NCI-H446 (cell line): ENCODE data around the gene PTGES.
"Not testable (repeated sequence)": the region's sequence is repeated elsewhere in the genome, so short reads cannot be mapped to it uniquely, and the experiment has no call there.

ENCODE experiments used
- DNase-seq, 2 experiments: peaks; one replicate each; lab custom pipeline; 2025; lab: John Stamatoyannopoulos, UW

The PTGES gene

DNA sequence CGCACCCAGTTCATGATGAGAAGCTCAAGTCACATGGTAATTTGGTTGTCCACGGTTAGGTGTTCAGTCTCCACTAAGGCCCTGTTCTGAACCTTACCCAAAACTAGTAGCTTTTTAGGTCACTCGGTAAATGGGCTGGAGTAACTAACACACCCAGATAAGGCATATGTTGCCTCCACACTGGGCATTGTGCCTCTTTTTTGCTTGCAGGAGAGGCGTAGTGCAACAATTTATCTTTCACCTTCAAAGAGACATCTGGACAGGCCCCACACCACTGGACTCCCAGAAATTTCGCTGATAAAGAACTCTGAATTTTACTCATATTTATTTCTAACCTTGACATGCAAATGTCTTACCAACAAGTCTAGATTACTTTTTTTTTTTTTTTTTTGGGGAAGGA lies 16.8 kb upstream of the PTGES start:
- no peak for DNase-seq

DNA sequence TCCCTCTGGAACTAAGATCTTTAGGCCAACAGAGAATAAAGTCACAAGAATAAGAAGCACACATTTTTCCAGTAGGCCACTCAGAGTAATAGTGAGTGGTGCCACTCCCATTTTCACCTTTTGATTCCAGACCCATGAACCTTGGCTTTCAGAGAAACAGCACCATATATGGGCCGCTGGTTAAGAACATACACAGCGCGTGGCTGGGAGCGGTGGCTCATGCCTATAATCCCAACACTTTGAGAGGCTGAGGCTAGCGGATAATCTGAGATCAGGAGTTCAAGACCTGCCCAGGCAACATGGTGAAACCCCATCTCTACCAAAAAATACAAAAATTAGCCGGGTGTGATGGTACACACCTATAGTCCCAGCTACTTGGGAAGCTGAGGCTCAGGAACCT lies 15.6 kb upstream of the PTGES start:
- no peak for DNase-seq

DNA sequence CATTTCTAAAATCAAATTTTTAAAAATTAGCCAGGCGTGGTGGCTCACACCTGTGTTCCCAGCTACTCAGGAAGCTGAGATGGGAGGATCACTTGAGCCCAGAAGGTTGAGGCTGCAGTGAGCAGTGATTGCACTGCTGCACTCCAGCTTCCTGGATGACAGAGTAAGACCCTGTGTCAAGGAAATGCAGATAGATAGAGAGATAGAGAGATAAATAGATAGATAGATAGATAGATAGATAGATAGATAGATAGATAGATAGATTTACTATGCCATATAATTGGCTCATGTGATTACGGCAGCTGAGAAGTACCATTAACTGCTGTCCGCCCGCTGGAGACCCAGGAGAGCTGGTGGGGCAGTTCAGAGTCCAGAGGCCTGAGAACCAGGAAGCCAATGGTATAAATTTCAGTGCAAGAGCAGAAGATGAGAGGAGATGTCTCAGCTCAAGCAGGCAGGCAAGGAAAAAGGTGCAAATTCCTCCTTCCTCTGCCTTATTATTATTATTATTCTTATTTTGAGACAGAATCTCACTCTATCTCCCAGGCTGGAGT lies 13.0 kb upstream of the PTGES start:
- DNase-seq = no peak

DNA sequence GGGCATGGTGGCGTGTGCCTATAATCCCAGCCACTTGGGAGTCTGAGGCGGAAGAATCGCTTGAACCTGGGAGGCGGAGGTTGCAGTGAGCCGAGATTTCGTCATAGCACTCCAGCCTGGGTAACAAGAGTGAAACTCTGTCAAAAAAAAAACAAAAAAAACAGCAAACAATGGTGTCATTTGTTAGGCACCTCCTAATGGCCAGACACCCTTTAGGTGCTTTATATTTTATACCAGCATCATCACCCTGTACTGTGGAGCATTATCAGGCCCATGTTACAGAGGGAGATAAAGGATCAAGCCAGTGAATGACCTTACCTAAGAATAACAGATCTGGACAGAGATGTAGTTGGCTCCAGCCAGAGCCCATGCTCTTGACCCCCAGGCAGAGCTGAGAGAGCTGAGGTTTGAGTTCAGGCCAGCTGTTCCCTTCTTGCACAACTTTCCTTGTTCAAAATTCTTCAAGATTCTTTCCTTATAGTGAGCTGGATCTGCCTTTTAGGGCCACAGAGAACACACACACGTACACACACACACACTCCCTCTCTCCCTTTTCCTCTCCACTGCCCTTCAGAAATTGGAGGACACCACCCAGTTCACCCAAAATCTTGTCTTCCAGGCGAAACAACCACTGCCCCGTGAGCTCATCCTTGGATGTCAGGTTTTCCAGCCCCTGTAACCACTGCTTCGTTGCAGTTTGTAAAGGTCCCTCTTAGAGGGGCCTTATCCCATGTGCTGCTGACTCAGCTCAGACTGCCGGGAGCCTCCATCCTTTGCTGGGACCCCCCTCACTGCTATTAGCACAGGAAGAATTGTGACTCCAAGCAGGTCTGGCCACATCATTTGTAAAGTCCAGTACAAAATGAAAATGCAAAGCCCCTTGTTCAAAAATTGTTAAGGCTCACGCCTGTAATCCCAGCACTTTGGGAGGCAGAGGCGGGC lies 10.4 kb upstream of the PTGES start:
- no peak for DNase-seq

DNA sequence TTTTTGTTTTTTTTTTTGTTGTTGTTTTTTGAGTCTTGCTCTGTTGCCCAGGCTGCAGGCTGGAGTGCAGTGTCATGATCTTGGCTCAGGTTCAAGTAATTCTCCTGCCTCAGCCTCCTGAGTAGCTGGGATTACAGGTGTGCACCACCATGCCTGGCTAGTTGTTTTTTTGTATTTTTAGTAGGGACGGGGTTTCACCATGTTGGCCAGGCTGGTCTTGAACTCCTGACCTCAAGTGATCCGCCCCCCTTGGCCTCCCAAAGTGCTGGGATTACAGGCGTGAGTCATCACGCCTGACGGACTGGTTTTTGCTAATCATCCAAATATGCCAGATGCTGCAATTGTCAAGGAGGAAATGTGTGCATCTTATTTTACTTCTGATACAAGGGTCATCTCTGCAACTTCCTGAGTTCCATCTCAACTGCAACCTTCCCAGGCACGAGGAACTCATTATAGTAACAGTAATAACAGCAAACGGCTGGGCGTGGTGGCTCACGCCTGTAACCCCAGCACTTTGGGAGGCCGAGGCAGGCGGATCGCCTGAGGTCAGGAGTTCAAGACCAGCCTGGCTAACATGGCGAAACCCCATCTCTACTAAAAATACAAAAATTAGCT lies 9.6 kb upstream of the PTGES start:
- DNase-seq = not testable (repeated sequence)

DNA sequence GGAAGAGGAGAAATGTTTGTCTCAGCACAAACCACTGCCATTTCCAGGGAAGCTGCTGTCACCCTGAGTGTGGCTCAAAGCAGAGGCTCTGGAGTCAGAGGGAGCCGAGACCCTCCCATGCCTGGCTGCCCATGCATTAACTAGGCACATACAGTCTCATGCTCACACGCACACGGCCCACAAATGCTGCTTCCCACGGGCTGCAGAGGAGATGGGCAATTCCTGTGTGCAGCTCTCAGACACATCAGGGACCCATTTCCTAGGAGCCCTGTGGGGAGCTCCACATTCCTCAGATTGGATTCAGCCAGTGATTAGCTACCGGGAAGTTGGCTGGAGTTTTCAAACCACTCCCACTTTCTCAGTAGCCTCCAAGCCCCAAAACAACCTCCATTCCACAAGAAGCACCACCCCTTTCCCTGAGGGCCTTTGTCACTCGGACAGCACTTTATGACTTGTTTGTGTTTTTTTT lies 9.1 kb upstream of the PTGES start:
- no peak for DNase-seq

DNA sequence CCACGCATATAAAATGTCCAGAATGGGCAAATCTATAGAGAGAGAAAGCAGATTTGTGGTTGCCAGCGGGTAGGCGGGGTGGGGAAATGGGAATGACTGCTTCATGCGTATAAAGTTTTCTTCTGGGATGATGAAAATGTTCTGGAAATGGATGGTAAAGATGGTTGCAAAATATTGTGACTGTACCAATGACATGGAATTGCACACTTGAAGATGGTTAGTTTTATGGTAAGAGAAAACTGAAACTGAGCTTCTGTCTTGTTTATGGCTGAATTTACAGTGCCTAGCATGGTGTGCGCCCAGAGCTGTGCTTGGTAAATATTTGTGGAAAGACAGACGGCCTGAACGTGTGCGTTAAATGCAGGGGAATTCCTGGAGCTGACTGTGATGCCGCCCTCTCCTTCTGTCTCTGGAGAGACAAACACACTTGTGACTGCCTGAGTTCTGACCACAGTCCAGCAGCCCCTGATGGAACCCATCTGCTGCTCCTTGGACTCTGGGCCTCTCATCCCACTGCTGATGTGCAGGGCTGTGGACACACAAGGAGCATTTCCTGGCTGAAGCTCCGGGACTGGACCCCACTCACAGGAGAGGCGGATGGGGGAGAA lies 8.6 kb upstream of the PTGES start:
- DNase-seq = no peak

DNA sequence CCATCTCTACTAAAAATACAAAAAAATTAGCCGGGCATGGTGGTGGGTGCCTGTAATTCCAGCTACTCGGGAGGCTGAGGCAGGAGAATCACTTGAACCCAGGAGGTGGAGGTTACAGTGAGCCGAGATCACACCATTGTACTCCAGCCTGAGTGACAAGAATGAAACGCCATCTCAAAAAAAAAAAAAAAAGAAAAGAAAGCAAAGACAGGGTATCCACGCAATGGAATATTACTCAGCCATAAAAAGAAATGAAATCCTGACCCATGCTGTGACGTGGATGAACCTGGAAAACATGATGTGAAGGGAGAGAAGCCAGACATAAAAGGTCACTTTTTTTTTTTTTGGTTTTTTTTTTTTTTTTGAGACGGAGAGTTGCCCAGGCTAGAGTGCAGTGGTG lies 7.9 kb upstream of the PTGES start:
- DNase-seq = not testable (repeated sequence)

DNA sequence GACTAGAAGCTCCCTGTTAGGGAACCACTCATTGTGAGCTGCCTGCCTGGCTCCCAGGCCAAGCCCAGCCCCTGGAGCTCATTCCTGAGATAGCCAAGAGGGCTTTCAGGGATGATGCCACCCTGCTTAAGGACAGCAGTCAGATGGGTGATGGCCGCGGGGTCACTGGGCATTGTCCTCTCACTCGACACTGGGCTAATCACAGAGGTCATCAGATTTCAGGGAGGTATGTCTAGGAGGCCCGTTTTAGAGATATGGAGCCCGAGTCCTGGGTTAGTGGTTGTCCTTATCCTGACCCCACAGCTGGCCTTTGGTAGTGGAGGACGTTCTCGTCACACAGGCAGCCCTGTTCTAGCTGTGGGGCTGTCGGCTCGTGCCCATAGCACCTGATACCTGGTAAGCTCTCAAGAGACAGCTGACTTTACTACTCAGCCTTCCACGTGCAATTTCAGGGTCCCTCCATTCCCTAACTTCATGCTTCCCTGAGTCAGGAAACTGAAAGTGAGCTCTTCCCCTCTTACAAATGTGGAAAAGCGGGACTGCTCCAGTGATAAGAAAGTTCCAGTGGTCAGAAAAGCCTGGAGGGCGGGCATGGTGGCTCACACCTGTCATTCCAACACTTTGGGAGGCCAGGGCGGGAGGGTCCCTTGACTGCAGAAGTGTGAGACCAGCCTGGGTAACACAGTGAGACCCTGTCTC lies 7.1 kb upstream of the PTGES start:
- DNase-seq = no peak

DNA sequence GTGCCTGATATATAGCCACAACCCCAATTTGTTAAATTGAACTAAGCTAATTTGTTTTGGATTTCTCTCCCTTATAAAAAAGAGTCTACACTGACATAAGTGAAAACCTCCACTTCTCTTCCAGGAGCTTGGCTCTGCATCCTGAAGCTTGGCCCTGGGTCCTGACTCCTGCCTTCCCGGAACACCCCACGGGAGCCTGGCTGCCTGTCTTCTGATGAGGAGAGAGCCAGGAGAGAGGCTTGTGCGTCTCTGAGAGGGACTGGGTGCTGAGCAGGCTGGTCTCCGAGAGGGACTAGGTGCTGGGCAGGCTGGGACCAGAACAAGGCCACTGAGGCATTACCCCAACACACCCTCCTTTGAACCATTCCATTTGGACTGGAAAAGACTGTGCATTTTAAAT lies 6.5 kb upstream of the PTGES start:
- DNase-seq = no peak

DNA sequence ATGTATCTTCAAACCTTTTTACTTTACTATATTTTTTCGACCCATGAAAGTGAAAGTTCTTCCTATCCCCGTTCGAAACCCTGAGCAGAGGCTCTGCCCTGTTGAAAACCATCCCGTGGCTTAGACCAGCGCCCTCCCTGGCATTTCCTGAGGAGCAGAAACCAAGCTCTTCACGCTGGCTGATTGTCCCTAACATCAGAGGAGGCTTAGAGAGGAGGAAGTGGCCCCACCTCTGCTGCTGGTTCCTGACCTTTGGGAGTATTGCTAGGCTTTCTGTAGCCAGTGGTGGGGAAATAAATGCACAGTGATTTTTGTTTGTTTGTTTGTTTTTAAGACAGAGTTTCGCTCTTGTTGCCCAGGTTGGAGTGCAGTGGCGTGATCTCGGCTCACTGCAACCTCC lies 4.2 kb upstream of the PTGES start:
- no peak for DNase-seq

DNA sequence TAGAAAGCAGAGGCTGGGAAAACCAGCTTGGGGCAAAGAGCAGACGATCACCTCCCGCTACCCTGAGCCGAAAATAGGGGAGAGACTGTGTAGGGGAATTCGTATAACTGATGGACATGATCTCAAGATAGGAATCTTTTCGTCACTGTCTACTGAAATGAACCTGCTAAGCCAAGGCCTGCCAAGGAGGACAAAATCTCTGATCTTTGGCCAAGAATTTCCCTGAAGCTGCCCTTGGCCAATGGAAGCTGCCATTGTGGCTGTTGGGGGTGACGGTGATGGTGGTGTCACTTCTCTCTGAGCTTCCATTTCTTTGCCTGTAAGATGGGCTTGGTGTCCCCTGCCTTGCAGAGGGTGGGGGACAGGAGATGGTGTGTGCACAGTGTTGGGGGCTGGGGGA lies 3.3 kb upstream of the PTGES start:
- no peak for DNase-seq

DNA sequence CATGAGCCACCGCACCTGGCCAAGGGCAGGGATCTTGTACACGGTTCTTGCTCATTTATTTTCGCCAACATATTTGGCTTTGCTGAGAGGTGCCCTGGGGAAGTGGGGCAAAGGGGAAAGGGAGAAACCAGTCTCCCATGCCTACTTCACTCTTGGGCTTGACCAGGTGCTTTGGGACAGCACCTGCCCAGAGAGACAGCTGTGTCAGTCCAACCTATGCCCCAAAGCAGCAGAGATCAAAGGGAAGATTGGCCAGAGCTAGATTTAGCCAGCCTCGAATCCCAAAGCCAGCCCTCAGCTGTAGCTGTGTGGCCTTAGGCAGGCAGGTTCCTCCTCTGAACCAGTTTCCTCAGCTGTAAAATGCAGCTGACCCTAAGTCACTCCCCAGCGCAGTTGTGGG lies 2.3 kb upstream of the PTGES start:
- DNase-seq = no peak

DNA sequence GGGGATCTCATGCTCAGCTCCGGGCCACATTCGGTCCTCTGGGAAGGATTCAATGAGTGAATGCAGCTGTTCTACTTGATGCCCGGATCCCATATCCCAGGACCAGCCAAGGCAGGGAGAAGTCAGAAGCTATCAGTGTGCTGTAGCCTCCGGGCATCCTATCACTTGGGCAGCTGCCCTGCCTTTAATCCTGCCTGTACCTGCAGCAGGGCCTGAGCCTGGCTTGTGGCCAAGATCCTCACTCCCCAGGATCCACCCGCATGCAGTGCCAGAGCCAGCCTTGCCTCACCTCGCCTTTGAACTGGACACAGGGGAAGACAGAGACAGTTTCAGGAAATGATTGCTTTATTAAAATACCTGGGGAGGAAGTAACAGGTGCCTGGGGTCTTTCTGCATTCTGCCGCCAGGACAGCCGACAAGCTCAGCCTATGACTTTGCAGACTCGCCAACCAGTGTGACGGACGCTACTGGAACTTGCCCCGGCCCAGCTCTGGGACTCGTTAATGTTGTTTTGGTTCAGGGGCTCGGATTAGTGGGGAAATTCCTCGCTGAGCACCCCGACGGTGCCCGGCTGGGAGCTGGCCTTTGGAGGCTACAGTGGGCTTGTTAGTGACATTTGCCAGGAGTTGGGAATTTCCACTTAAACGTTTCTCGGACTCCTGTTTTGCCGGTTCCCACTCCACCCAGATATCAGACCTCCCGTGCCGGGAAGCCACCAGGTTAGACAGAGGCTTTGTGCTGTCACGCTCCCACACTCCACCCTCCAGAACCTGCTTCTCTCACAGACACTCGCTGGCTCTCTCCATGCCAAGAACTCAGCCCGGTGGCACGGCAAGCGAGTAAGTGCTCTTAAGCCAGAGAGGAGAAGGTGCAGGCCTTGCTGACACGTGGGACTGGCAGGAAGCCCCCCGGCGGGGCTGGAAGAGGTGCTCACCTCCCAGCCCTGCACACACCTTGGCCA lies 721 bp downstream of the PTGES start:
- no peak for DNase-seq

DNA sequence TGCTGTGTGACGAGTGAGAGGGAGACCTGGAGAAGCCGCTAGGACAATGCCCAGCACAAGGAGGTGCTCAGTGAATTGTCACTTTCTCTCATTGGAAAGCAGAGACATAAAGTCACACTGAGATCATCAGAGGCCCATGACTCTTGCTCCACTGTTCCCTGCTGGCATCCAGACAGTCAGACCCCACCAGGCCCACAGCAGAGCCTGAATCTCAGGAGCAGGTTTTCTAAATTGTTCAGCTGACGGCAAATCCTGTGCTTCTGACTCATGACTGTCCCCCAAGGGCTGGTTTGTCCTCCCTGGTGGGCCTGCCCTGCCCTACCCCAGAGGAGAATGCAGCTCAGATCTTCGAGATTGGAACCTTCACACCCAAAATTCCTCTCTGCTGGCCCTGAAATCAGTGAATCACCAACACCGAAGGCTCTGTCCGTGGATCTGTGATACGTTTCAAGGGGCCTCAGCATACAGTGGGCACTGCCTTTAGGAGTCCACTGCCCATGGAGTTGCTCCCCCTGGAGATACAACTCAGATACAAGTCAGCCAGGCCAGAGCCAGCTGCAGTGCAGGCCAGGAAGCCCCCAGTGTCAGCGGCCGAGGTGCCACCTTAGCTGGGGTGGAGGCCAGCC lies 2.7 kb downstream of the PTGES start:
- no peak for DNase-seq

DNA sequence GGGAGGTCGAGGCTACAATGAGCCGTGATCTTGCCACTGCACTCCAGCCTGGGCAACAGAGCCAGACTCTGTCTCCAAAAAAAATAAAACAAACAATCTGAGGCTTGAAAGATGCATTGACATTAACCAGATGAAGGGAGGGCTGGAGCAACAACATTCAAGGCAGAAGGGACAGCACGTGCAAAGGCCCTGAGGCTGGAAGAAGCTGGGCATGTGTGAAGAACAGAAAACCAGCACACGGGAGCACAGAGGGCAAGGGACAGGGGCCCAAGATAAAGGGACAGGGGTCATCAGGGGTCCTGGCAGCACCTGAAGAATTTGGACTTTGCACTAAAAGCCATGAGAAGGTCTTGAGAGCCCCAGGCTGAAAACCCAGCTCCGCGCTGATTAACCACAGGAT lies 3.3 kb downstream of the PTGES start:
- no peak for DNase-seq

DNA sequence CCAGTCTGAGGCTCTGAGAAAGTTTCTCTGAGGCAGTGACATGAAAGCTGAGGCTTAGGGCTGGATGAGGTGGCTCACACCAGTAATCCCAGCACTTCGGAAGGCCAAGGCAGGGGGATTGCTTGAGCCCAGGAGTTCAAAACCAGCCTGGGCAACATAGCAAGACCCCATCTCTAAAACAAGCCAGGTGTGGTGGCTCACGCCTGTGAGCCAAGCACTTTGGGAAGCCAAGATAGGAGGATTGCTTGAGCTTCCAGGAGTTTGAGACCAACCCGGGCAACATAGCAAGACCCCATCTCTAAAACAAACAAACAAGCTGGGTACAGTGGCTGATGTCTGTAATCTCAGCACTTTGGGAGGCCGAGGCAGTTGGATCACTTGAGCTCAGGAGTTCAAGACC lies 3.8 kb downstream of the PTGES start:
- DNase-seq = not testable (repeated sequence)

DNA sequence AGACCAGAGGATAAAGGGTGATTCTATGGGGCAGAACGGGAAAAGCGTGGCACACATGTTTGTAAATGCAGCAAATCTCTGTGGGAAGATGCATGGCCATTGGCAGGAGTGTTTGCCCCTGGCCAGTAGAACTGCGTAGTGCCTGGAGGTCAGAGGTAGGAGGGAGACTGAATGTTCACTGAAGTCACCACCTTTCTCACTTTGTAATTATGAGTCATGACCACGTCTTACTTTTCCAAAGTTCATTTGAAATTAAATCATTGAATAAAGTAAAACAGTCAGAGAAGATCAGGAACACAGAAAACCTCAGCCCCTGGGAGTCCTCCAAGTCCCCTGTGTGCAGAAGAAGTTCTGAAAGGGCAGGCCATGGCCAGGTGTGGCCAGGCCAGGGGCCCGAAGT lies 4.6 kb downstream of the PTGES start:
- no peak for DNase-seq

DNA sequence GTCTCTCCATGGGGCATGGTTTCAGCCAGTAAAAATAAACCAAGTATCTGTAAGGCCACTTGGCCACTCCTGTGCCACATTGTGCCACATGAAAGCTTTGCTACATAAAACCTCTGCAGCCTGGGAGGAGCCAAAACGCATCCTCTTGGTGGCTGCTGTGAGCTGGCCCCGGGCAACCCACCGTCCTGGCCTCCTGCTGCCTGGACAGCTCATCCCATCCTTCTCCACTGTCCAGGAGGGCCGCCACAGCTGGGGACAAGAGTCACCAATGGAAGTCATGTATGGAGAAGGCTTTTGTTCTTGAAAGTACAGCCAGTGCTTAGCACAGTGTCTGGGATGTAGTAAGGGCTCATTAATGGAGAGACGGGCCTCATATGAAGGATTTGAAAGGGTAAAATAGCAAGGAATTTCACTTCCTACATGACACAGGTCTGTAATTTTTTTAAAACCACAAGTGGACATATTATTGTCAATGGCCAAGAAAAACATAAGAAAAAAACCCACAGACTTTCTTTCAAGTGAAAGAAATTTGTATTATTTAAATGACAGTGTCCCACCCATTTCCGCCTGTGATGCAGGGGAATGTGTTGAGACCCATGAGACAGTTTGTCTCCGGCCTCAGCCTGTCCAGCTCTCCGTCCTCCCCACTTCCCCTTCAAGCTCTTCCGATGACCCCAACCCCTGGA lies 6.6 kb downstream of the PTGES start:
- DNase-seq = no peak

DNA sequence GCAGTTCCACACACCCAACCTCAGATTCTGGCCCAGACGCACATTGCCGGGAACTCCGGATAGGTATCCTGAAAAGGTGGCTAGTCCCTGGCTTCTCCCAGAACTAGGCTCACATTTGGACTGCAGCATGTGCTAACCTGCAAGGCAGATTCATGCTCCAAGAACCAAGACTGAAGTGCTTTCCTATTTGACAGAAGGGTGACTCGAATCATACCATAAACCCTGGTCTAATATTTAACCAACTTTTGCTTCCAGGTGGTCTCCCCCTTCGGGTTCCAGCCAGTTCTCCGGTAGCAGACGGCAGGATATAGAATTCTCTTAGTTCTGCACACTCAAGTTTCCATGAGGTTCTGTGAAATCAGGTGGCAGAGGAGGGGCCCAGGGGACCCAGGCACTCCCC lies 7.6 kb downstream of the PTGES start:
- no peak for DNase-seq
